ENCODE measurements around the gene ZNF253.
"Not testable (repeated sequence)": the region's sequence is repeated elsewhere in the genome, so short reads cannot be mapped to it uniquely, and the experiment has no call there.

ZNF253 gene

GRCh38 chr19:19865750-19866610 lies at the start of gene ZNF253:
TSS of gene ZNF253 (plus strand) at chr19:19865882. CDS start at chr19:19865997, 115 bp downstream.
- peak; percentile 93 for DNase-seq (ENCODE audit: low read depth)

DNA sequence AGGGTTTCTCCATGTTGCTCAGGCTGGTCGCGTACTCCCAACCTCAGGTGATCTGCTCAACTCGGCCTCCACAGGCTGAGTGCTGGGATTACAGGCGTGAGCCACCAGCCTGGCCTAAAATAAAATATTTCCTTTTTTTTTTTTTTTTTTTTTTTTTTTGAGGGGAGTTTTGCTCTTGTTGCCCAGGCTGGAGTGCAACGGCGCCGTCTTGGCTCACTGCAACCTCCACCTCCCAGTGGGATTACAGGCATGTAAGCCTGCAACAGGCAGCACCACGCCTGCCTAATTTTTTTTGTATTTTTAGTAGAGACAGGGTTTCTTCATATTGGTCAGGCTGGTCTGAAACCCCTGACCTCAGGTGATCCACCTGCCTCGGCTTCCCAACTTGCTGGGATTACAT lies 49.0 kb upstream of the ZNF253 start:
- no peak for DNase-seq (ENCODE audit: low read depth)

DNA sequence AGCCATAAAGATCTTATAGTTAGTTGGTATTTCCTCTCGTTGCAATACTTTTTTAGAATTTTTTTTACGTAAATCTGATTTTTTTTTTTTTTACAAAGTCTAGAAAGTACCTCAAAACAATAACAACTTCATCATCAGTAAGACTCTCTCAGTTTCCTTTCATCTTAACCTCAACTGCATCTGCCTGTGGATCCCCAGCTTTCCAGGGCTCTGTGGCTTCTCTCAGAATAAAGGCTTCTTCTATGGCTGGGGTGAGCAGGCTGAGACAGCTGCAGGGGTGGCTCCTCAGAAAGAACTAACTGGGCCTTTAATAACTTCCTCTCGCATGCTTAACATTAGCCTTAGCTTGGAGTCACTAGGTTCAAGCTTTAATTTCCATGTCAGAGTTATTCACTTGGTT lies 48.3 kb upstream of the ZNF253 start:
- no peak for DNase-seq (ENCODE audit: low read depth)

- DNase-seq (ENCODE audit: low read depth), result no peak
These were observed 44.8 kb upstream of the ZNF253 start for GRCh38 chr19:19820774-19821320.

- peak; percentile 87 for DNase-seq (ENCODE audit: low read depth)
These were observed 44.2 kb upstream of the ZNF253 start, which contains the start of gene ZNF506 for GRCh38 chr19:19821366-19821951. TSS of gene ZNF506 (minus strand) at chr19:19821750. CDS start at chr19:19821603, 147 bp downstream.

DNA sequence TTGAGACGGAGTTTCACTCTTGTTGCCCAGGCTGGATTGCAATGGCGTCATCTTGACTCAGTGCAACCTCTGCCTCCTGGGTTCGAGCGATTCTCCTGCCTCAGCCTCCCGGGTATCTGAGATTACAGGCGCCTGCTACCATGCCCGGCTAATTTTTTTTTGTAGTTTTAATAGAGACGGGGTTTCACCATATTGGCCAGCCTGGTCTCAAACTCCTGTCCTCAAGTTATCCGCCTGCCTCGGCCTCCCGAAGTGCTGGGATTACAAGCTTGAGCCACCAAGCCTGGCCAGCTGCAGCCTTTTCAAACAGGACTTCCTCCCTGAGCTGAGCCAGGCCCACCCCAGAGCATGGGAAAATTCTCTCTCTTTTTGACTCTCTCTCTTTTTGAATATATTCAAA lies 43.7 kb upstream of the ZNF253 start:
- DNase-seq (ENCODE audit: low read depth), result not testable (repeated sequence)

DNA sequence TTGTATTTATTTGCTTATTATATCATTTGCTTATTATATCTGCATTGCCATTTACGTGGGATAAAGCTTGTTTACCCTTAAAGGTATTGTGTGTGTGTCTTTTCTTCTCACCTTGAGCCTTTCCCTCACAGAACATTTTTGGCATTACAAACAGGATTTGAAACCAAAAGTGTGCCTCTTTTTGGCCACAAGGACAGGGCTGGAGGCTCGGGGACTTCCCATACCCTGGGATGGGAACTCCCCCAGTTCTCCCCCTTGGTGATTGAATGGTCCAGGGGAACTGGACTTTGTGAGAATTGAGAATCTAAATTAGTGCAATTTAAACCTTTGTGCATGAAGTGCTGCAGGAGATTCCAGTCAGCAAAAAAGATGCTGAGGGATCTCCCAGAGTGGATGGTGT lies 41.8 kb upstream of the ZNF253 start:
- no peak for DNase-seq (ENCODE audit: low read depth)

DNA sequence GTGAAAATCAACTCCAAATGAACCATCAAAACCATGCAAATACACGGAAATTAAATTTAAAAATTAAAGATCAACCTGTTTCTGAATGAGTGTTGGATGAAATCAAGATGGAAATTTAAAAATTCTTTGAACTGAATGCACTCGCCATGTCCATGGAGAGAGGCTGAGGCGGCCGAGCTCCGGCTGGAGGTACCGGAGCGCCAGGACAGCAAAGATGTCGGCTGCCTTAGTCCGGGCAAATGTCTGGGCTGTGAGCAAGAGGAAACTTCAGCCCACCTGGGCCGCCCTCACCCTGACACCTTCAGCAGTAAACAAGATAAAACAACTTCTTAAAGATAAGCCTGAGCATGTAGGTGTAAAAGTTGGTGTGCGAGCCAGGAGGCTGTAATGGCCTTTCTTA lies 38.8 kb upstream of the ZNF253 start:
- DNase-seq (ENCODE audit: low read depth), result no peak

- no peak for DNase-seq (ENCODE audit: low read depth)
These were observed 30.1 kb upstream of the ZNF253 start for GRCh38 chr19:19835560-19836038.

- no peak for DNase-seq (ENCODE audit: low read depth)
These were observed 17.9 kb upstream of the ZNF253 start for GRCh38 chr19:19847781-19848180.

DNA sequence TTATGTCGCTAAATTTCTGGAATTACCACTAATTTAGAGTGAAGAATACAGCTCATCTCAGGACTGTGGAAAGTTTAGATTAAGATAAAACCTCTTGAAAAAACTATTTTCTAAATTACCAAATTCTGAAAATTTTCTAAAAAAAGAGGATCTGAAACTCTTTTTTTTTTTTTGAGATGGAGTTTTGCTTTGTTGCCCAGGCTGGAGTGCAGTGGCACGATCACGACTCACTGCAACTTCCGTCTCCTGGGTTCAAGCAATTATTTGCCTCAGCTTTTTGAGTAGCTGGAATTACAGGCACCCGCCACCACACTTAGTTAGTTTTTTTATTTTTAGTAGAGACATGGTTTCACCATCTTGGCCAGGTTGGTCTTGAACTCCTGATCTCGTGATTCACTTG lies 16.6 kb upstream of the ZNF253 start:
- DNase-seq (ENCODE audit: low read depth), result no peak

- DNase-seq (ENCODE audit: low read depth), result not testable (repeated sequence)
These were observed 13.9 kb upstream of the ZNF253 start for GRCh38 chr19:19851740-19852139.

DNA sequence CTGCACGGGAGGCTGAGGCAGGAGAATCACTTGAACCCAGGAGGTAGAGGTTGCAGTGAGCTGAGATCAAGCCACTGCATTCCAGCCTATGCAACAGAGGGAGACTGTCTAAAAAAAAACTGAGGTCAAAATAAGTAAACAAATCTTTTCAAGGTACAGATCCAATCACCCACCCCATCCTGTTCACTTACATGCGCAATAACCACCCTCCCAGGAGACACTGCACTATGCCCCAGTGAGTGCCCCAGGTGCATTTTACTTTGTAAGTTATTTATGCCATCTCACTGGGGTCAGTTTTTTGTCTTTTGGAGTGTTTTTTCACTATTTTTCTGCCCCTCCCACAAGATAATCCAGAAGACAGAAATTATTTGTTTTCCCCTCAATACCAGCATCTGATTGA lies 6.9 kb upstream of the ZNF253 start:
- DNase-seq (ENCODE audit: low read depth), result no peak

DNA sequence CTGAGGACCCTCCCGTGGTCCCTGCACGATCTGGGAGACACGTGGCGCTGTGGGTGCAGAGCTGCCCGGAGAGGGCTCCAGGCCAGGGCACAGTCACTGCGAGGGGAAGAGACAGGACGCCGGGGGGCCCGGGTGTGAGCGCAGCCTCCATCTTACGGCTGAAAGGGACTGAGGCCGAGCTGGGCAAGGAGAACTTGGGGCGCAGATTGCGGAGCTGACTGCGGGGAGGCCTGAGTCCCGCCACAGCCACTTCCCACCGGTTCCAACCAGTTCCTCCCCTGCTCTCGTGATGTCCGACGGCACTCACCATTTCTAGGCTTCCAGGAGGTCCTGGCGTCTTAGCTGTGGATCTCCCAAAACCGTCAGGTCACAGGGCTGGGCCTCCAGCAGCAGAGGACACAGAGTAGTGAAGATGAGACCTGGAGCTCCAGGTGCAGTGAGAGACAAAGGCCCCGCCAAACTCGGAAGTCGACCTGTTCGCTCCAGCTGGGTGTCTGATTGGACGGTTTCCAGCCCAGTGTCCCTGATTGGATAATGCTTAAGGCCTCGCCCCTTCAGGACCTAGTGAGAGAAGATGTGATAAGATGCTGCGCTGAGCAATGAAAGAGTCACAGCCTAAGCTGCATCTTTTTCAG lies 4.8 kb upstream of the ZNF253 start:
- no peak for DNase-seq (ENCODE audit: low read depth)

- no peak for DNase-seq (ENCODE audit: low read depth)
These were observed 1.0 kb downstream of the ZNF253 start for GRCh38 chr19:19866611-19867248.

GRCh38 chr19:19870086-19870485 lies 4.4 kb downstream of the ZNF253 start:
- DNase-seq (ENCODE audit: low read depth), result not testable (repeated sequence)

GRCh38 chr19:19871932-19872331 lies 6.2 kb downstream of the ZNF253 start:
- no peak for DNase-seq (ENCODE audit: low read depth)

- no peak for DNase-seq (ENCODE audit: low read depth)
These were observed 7.7 kb downstream of the ZNF253 start for GRCh38 chr19:19873381-19873780.

GRCh38 chr19:19877724-19878123 lies 12.0 kb downstream of the ZNF253 start:
- DNase-seq (ENCODE audit: low read depth), result no peak

DNA sequence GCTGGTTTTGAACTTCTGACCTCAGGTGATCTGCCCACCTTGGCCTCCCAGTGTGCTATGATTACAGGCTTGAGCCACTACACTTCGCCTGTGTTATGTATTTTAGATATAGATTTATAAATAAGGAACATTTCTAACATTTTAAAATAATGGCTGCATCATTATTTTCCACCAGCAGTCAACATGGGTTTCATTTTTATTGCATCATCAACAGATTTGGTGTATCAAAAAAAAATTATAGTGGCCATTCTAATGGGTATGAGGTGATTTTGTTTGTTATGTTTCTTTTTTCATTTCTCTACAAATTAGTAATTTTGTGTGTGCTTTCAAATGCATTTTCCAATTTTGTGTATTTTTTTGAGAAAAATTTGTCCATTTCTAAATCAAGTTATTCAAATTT lies 18.9 kb downstream of the ZNF253 start:
- DNase-seq (ENCODE audit: low read depth), result no peak

GRCh38 chr19:19892055-19892941 lies 26.6 kb downstream of the ZNF253 start:
- not testable (repeated sequence) for DNase-seq (ENCODE audit: low read depth)

Measured in stimulated activated CD8-positive, alpha-beta memory T cell treated with anti-CD3 and anti-CD28 coated beads, Interleukin-7, amount 100 ng/mL, for 24 hours (primary cell).